ENCODE data around the gene AGO3.

Gene AGO3

GRCh38 chr1:35988237-35988636 lies 57.3 kb downstream of the AGO3 start:
- DNase-seq (ENCODE audit: low read depth) = no peak
- TF ChIP-seq, protein P1, sequence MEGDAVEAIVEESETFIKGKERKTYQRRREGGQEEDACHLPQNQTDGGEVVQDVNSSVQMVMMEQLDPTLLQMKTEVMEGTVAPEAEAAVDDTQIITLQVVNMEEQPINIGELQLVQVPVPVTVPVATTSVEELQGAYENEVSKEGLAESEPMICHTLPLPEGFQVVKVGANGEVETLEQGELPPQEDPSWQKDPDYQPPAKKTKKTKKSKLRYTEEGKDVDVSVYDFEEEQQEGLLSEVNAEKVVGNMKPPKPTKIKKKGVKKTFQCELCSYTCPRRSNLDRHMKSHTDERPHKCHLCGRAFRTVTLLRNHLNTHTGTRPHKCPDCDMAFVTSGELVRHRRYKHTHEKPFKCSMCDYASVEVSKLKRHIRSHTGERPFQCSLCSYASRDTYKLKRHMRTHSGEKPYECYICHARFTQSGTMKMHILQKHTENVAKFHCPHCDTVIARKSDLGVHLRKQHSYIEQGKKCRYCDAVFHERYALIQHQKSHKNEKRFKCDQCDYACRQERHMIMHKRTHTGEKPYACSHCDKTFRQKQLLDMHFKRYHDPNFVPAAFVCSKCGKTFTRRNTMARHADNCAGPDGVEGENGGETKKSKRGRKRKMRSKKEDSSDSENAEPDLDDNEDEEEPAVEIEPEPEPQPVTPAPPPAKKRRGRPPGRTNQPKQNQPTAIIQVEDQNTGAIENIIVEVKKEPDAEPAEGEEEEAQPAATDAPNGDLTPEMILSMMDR (IDR thresholded peaks at IDR 0.05; ENCODE audit: control insufficient read depth, extremely low read depth, insufficient read depth) = no peak
- no peak overlapping the region for H3K4me3 ChIP-seq (ENCODE audit: low read depth, low read length)

DNA sequence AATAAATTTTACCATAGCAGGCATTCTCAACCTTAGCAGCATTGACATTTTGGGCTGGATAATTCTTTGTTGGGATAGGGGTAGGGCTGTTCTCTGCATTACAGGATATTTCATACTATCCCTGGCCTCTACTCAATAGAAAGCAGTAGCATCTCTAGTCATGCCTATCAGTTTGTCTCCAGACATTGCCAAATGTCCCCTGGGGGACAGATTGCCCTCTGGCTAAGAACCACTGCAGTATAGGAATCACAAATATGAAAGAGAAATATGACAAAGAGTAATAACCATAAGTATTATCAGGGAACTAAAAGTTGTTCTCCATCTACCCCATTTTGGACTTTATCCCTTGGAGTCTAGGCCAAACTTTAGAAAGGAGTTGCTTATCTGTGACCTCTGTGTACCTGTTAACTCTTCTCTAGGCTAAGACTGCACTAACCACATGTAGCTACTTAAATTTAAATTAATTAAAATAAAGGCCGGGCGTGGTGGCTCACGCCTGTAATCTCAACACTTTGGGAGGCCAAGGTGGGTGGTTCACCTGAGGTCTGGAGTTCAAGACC lies 76.1 kb downstream of the AGO3 start:
- no peak for DNase-seq (ENCODE audit: low read depth)
- H3K4me3 ChIP-seq (ENCODE audit: low read depth, low read length) = no peak overlapping the region
- TF ChIP-seq, protein P1 (IDR thresholded peaks at IDR 0.05; ENCODE audit: control insufficient read depth, extremely low read depth, insufficient read depth) = no peak

- DNase-seq (ENCODE audit: low read depth) = no peak
- no peak overlapping the region for H3K4me3 ChIP-seq (ENCODE audit: low read depth, low read length)
- TF ChIP-seq, protein P1 (IDR thresholded peaks at IDR 0.05; ENCODE audit: control insufficient read depth, extremely low read depth, insufficient read depth) = no peak
Measured at GRCh38 chr1:36007741-36008140, 76.8 kb downstream of the AGO3 start.

- no peak overlapping the region for H3K4me3 ChIP-seq (ENCODE audit: low read depth, low read length)
- no peak for DNase-seq (ENCODE audit: low read depth)
- TF ChIP-seq, protein P1 (IDR thresholded peaks at IDR 0.05; ENCODE audit: control insufficient read depth, extremely low read depth, insufficient read depth) = no peak
Measured at GRCh38 chr1:36008546-36009197, 77.8 kb downstream of the AGO3 start.

DNA sequence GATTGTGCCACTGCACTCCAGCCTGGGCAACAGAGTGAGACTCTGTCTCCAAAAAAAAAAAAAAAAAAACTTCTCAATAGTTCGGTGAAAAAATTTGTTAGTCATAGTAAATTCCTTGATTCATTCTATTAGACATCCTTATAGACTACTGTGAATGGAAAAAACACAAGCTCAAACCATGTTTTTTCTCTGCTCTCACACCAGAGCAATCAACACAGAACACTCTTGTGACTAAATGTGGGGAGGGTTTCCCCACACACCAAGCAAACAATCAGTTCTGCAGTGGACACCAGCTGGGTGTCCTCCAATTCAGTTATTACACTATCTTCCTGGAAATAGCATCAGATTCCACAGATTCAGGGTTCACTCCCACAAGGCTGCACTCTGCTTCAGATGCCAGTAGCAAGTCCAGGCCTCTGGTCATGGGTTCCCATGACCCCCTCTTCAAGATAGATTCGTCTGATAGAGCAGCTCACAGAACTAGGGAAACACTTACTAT lies 83.9 kb downstream of the AGO3 start:
- H3K4me3 ChIP-seq (ENCODE audit: low read depth, low read length) = no peak overlapping the region
- TF ChIP-seq, protein P1 (IDR thresholded peaks at IDR 0.05; ENCODE audit: control insufficient read depth, extremely low read depth, insufficient read depth) = no peak
- DNase-seq (ENCODE audit: low read depth) = no peak

- no peak overlapping the region for H3K4me3 ChIP-seq (ENCODE audit: low read depth, low read length)
- TF ChIP-seq, protein P1 (IDR thresholded peaks at IDR 0.05; ENCODE audit: control insufficient read depth, extremely low read depth, insufficient read depth) = no peak
- DNase-seq (ENCODE audit: low read depth) = no peak
Measured at GRCh38 chr1:36016686-36017085, 85.8 kb downstream of the AGO3 start.

Data from LNCaP clone FGC (cell line).